WI38 (cell line): ENCODE results near the gene SPDL1.

Experiments used
- H3K4me3 ChIP-seq: 2 replicates; pipeline ENCODE4 v1.5.1; 2011; ENCODE audit warnings: low read depth, mild to moderate bottlenecking, control low read depth, low read length
- TF ChIP-seq, protein P1 (sequence below): IDR thresholded peaks from 2 replicates; pipeline ENCODE4 v1.5.1; 2012; ENCODE audit warnings: low read depth, mild to moderate bottlenecking, control low read depth, low read length

The SPDL1 gene

GRCh38 chr5:169584998-169585451 is 1.5 kb downstream of the SPDL1 start:
- TF ChIP-seq, protein P1, sequence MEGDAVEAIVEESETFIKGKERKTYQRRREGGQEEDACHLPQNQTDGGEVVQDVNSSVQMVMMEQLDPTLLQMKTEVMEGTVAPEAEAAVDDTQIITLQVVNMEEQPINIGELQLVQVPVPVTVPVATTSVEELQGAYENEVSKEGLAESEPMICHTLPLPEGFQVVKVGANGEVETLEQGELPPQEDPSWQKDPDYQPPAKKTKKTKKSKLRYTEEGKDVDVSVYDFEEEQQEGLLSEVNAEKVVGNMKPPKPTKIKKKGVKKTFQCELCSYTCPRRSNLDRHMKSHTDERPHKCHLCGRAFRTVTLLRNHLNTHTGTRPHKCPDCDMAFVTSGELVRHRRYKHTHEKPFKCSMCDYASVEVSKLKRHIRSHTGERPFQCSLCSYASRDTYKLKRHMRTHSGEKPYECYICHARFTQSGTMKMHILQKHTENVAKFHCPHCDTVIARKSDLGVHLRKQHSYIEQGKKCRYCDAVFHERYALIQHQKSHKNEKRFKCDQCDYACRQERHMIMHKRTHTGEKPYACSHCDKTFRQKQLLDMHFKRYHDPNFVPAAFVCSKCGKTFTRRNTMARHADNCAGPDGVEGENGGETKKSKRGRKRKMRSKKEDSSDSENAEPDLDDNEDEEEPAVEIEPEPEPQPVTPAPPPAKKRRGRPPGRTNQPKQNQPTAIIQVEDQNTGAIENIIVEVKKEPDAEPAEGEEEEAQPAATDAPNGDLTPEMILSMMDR: no peak
- H3K4me3 ChIP-seq: peak overlapping the region; percentile 86

DNA sequence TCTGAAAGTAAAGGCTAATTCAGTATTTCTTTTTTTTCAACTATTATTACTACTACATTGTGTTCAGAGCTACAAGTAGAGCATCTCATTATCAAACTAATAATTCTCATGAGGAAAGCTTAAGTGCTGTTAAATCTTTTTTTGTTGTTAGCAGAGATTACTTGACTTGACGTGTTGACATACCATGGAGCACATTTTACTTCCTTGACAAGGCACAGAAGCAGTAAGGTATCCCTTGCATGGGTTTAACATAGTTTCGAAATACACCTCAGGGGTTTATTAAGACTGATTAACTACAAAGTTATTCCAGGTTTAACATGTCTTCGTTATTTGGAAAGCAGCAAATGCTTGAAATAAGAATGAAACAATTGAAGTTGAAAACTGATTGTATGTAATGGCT is 7.0 kb downstream of the SPDL1 start:
- TF ChIP-seq, protein P1: no peak
- H3K4me3 ChIP-seq: no peak overlapping the region

DNA sequence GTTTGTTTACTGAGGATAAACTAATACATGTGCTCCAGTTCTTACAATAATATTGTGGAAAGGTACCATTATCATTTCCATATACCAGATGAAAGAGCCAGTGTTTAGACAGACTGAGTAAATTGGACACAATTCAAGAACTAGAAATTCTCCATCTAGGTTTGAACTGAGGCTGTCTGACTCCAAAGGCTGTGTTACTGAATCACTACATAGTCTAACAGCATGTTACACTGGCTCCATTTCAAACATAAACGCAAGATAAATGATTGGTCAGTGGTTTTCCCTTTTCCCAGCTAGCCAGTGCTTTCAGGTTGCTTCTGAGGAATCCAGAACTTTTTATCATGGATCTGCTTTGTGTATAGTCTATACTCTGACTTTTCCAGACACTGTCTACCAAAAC is 8.1 kb downstream of the SPDL1 start:
- H3K4me3 ChIP-seq: no peak overlapping the region
- TF ChIP-seq, protein P1: no peak

DNA sequence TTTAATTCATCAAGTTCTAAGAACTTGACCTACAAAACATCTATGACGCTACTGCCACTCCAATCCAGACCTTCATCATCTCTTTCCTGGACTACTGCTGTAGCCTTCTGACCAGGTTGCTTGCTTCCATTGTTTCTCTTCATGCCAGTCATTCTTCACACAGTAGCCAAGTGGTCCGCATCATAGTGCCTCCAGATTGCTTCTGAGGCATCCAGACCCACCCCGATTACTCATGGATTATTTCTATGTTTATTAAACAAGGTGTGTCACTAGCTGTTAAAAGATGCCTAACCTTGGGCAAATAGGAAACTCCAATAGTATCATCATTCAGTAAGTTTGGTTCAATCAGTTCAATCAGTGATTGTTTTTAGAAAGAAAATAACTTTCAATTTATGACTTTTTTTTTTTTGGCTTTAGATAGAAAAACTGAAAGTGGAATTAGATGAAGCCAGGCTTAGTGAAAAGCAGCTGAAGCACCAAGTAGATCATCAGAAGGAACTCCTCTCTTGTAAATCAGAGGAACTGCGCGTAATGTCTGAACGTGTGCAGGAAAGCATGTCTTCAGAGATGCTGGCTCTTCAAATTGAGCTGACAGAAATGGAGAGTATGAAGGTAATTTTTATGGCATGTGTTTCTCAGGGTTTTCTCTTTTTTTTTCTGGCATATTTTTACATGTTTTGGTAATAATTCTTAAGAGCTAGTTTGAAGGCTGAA is 9.5 kb downstream of the SPDL1 start:
- no peak overlapping the region for H3K4me3 ChIP-seq
- TF ChIP-seq, protein P1: no peak

- TF ChIP-seq, protein P1: no peak
- H3K4me3 ChIP-seq: no peak overlapping the region
Measured at GRCh38 chr5:169595172-169595820, 11.7 kb downstream of the SPDL1 start.

- H3K4me3 ChIP-seq: no peak overlapping the region
- TF ChIP-seq, protein P1: no peak
Measured at GRCh38 chr5:169599451-169599850, 15.9 kb downstream of the SPDL1 start.

DNA sequence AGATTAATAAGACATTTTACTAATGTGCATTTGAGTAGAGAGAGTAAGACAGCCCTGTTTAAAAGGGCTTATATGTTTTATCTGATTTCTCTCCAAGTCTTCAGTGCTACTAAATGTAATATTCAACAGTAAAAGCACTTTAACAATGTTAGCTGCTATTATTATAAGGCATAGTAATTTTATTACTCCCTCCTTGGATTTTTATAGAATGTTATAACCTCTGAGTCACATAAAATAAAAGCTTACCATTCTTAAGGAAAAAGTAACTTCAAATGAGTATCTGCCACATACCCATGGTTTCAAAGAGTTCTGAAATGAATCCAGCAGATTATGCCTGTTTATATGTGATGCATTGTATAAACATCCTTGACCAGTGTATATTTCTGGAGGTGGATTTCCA is 19.0 kb downstream of the SPDL1 start:
- TF ChIP-seq, protein P1: no peak
- no peak overlapping the region for H3K4me3 ChIP-seq
